Measurements from ENCODE around the gene KCNJ13.

The KCNJ13 gene

GRCh38 chr2:232750135-232750671 lies 26.2 kb downstream of the KCNJ13 start:
- H3K4me3 ChIP-seq (ENCODE audit: low read depth, low read length): no peak overlapping the region
- in situ Hi-C loops (cut with HindIII; ENCODE audit: low sequenced_read_pairs): no loop called here
- DNase-seq (ENCODE audit: low read depth, low spot score): no peak
- TF ChIP-seq CTCF (IDR thresholded peaks at IDR 0.05; ENCODE audit: low read depth, low read length): no peak

GRCh38 chr2:232749331-232749730 lies 27.0 kb downstream of the KCNJ13 start:
- TF ChIP-seq CTCF (IDR thresholded peaks at IDR 0.05; ENCODE audit: low read depth, low read length): no peak
- in situ Hi-C loops (cut with HindIII; ENCODE audit: low sequenced_read_pairs): no loop called here
- no peak for DNase-seq (ENCODE audit: low read depth, low spot score)
- no peak overlapping the region for H3K4me3 ChIP-seq (ENCODE audit: low read depth, low read length)

GRCh38 chr2:232748038-232748437 lies 28.3 kb downstream of the KCNJ13 start:
- DNase-seq (ENCODE audit: low read depth, low spot score): no peak
- H3K4me3 ChIP-seq (ENCODE audit: low read depth, low read length): no peak overlapping the region
- no peak for TF ChIP-seq CTCF (IDR thresholded peaks at IDR 0.05; ENCODE audit: low read depth, low read length)
- in situ Hi-C loops (cut with HindIII; ENCODE audit: low sequenced_read_pairs): no loop called here

- TF ChIP-seq CTCF (IDR thresholded peaks at IDR 0.05; ENCODE audit: low read depth, low read length): no peak
- in situ Hi-C loops (cut with HindIII; ENCODE audit: low sequenced_read_pairs): no loop called here
- H3K4me3 ChIP-seq (ENCODE audit: low read depth, low read length): no peak overlapping the region
- no peak for DNase-seq (ENCODE audit: low read depth, low spot score)
These were observed 31.4 kb downstream of the KCNJ13 start for GRCh38 chr2:232744963-232745362.

GRCh38 chr2:232741972-232742371 lies 34.4 kb downstream of the KCNJ13 start:
- DNase-seq (ENCODE audit: low read depth, low spot score): no peak
- H3K4me3 ChIP-seq (ENCODE audit: low read depth, low read length): no peak overlapping the region
- TF ChIP-seq CTCF (IDR thresholded peaks at IDR 0.05; ENCODE audit: low read depth, low read length): no peak
- in situ Hi-C loops (cut with HindIII; ENCODE audit: low sequenced_read_pairs): no loop called here

- TF ChIP-seq CTCF (IDR thresholded peaks at IDR 0.05; ENCODE audit: low read depth, low read length): no peak
- no peak for DNase-seq (ENCODE audit: low read depth, low spot score)
- in situ Hi-C loops (cut with HindIII; ENCODE audit: low sequenced_read_pairs): no loop called here
- H3K4me3 ChIP-seq (ENCODE audit: low read depth, low read length): no peak overlapping the region
These were observed 35.1 kb downstream of the KCNJ13 start for GRCh38 chr2:232741294-232741693.

GRCh38 chr2:232731470-232731869 lies 44.9 kb downstream of the KCNJ13 start:
- no peak overlapping the region for H3K4me3 ChIP-seq (ENCODE audit: low read depth, low read length)
- in situ Hi-C loops (cut with HindIII; ENCODE audit: low sequenced_read_pairs): no loop called here
- no peak for TF ChIP-seq CTCF (IDR thresholded peaks at IDR 0.05; ENCODE audit: low read depth, low read length)
- DNase-seq (ENCODE audit: low read depth, low spot score): no peak

Measured in astrocyte of the spinal cord (primary cell).